Measurements from ENCODE around the gene INSYN1.
"Not testable (repeated sequence)": the region's sequence is repeated elsewhere in the genome, so short reads cannot be mapped to it uniquely, and the experiment has no call there.

INSYN1 gene

DNA sequence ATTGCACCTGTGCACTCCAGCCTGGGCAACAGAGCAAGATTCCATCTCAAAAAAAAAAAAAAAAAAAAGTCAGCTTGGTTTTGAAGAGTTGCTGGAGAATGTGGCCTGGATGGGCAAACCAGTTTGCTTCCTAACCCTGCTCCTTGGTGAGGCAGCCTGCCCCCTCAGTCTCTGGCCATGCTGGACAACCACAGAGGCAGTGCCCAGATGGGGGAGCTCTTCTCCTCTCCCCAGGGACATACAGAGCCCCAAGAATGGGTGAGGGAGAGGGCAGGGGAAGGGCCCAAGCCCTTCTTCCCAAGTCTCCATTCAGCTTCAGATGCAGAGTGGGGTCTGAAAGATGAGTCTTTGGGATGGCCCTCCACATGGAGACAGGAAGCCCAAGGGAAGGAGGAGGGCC, 41.0 kb downstream of the INSYN1 start:
- no peak for DNase-seq (ENCODE audit: low read depth in 2 of 2)

DNA sequence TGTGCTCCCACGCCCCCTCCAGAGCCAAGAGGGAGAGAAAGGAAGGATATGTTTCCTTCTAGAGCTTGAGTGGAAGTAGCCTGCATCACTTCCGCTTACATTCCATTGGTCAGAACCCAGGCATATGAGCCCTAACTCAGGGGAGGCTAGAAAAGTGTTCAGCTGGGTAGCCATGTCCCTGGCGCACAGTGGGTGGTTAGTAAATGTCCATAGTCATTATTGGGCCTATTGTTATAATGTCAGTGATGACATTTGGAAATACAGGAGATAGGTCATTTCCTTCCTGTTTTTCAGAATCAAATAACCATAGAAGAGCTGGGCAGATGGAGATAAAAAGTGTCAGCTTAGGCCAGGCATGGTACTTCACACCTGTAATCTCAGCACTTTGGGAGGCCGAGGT, 41.6 kb downstream of the INSYN1 start:
- DNase-seq (ENCODE audit: low read depth in 2 of 2), result no peak

DNA sequence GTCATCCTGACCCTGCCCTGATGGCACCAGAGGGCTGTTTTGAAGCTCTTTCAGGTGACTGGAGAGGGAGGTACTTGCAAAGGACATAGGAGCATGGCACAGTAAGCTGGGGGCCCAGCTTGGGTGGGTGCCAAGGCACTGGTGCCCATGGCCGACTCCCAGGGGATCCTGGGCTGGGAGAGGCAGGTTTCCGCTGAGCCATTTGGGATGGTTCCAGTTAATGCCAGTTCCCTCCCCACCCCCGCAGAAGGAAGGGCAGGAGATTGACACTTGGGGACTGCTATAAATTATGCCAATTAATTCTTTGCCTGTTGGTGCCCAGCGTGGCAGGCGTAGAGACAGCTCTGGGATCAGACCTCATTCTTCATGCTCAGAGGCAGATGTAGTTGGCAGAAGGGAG, 42.8 kb downstream of the INSYN1 start:
- no peak for DNase-seq (ENCODE audit: low read depth in 2 of 2)

DNA sequence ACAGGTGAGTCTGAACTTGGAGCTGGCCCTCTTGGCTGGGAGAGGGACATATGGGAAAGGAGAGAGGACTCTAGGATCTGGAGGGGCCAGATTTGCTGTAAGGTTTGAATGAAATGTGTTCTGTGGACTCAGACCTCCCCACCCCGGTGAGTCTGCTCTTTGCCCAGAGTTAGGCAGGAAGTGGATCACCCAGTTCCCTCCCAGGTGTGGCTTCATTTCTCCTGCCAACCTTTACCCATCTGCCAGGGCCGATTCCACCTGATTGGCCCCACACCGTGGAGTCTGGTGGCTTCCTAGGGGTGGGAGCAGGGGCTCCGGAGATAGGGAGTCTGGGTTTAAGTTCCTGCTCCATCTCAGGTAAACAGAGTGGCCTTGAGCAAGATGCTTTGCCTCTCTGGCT, 43.5 kb downstream of the INSYN1 start:
- no peak for DNase-seq (ENCODE audit: low read depth in 2 of 2)

DNA sequence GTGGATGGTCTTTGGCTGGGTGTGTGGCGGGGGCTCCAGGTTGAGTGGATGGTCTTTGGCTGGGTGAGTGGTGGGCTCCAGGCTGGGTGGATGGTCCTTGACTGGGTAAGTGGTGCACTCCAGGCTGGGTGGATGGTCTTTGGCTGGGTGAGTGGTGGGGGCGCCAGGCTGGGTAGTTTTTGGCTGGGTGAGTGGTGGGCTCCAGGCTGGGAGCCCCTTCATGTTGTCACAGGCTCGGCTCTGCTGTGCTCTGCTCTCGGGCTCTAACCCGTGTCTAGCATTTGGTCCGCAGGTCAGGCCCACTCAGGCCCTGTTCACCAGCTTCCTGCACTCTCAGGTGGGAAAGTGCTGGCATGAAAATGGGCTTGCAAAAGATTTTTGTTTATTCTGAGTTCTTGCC, 43.9 kb downstream of the INSYN1 start:
- DNase-seq (ENCODE audit: low read depth in 2 of 2), result no peak

DNA sequence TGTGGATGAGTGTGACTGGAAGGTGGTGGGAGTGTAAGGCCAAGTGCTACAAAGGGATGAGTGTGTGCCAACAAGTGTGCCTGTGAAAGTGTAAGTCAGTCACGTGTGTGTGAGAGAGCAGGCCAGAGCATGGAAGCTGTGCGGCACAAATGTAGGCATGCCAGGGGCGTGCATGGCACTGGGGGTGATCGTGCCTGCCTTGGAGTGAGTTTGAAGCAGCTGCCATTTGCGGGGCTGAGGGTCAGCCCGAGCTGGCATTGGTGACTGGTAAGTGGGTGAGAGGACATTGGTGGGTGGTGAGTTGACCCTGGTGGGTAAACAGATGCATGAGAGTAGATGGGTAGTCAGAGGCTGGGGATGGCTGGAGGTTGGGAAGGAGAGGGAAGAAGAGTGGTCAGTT, 44.5 kb downstream of the INSYN1 start:
- DNase-seq (ENCODE audit: low read depth in 2 of 2), result no peak

DNA sequence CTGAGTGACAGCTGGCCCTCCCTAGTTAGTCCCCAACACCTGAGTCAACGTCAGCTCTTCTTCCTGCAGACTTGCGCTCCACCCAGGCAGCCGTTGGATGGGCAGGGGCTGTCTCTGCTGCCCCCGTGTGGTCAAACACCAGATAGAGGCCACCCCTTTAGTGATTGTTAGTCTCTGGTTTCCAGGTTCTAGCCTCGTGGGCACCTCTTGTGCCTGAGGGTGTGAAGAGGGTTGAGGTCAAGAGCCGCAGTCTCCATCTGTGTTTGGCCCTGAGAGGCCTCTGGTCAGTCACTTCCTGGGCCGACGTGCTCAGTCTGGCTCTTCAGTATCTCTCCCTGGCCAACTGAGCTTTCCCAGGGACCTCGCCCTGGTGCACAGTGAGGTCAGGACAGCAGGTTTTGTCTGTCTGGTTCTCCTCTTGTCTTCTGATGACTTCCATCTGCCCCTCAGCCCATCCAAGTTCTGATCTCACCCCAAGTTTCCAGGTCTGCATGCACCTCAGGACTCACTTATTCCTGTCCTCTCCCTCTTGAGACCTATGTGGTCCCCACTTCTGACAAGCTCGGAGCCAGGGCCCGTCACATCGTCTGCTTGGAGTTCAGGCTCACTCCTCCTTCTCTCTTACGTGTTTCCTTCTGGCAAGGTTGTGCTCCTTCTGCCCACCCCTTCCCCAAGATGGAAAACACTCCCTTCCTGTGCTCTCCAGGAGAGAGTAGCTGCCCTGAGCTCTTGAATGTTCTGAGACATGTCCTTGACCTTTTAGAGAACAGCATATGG, 48.1 kb downstream of the INSYN1 start:
- peak; percentile 54 to 59 for DNase-seq (ENCODE audit: low read depth in 2 of 2)

DNA sequence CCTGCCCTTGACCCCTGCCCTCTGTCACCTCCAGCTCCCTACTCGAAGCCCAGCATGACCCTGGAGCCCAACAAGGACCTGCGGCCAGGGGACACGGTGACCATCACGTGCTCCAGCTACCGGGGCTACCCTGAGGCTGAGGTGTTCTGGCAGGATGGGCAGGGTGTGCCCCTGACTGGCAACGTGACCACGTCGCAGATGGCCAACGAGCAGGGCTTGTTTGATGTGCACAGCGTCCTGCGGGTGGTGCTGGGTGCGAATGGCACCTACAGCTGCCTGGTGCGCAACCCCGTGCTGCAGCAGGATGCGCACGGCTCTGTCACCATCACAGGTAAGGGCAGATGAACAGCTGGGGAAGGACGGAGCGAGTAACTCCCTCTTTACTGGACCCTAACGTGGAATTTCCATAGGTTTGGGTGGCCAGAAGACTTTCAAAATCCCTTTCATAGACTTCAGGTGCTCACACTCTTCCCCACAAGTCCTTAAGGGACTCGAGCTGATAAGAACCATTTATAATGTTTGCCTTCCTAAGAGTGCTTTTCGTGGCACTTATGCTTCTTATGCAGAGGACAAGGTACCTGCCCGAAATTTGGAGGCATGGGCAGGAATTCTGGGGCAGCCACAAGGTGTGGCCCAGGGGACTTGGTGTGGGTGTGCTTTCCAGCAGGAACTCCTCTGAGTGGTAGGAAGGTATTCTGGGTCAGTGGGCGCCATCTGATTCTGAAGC, 48.8 kb downstream of the INSYN1 start:
- DNase-seq (ENCODE audit: low read depth in 2 of 2), result not testable (repeated sequence)

DNA sequence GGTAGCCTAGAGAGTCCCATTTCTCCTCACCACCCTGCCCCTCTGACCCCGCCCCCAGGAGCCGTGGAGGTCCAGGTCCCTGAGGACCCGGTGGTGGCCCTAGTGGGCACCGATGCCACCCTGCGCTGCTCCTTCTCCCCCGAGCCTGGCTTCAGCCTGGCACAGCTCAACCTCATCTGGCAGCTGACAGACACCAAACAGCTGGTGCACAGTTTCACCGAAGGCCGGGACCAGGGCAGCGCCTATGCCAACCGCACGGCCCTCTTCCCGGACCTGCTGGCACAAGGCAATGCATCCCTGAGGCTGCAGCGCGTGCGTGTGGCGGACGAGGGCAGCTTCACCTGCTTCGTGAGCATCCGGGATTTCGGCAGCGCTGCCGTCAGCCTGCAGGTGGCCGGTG, 49.5 kb downstream of the INSYN1 start:
- DNase-seq (ENCODE audit: low read depth in 2 of 2), result not testable (repeated sequence)

DNA sequence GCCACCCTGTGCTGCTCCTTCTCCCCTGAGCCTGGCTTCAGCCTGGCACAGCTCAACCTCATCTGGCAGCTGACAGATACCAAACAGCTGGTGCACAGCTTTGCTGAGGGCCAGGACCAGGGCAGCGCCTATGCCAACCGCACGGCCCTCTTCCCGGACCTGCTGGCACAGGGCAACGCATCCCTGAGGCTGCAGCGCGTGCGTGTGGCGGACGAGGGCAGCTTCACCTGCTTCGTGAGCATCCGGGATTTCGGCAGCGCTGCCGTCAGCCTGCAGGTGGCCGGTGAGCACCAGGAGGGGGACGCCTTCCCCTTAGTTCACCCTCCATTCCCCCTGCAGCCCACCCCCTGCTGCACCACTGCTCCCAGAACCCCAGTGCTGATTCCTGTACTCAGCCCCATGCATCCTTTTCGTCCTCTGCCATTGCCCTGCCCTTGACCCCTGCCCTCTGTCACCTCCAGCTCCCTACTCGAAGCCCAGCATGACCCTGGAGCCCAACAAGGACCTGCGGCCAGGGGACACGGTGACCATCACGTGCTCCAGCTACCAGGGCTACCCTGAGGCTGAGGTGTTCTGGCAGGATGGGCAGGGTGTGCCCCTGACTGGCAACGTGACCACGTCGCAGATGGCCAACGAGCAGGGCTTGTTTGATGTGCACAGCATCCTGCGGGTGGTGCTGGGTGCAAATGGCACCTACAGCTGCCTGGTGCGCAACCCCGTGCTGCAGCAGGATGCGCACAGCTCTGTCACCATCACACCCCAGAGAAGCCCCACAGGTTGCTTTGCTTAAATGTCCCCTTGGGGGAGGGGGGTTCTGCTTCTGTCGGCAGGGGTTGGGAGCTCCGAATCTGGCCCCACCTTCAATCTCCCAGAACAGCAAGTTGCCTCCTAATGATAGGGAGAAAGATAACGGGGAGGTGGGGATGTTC, 50.6 kb downstream of the INSYN1 start:
- not testable (repeated sequence) for DNase-seq (ENCODE audit: low read depth in 2 of 2)

DNA sequence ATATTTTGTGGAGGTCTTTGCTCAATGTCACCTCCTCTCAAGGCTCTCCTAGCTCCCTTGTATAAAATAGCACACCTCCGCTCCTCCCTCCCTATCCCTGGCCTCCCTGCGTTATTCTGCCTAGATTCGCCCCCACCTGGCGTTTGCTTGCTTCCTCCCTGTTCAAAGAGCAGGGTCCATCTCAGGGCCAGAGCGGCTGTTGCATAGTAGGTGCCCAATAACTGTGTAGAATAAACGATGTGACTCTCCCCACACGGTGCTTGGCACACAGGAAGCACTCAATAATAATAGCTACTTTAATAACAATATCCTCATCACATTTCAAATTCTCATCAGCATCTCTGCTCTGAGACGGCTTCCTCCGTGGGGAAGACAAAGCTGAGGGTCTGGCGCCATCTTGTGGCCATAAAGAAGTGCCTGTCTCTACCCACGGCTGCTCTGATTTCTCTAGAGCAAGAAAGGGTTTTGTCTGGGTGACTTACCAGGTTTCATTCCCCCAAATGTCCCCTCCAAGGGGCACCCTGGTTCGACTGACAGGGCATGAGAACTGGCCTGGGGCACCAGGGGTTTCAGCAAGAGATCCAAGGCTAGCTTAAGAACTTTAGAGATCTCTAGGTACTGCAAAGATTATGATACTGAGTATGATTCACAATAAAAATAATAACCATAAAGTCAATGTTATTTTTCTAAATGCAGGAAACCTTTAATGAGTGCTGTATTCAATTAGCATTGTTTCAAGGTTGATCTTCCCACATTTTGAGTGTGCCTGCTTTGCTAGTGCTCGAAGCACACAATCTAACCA, 52.9 kb downstream of the INSYN1 start:
- DNase-seq (ENCODE audit: low read depth in 2 of 2), result peak; percentile 58 to 73

DNA sequence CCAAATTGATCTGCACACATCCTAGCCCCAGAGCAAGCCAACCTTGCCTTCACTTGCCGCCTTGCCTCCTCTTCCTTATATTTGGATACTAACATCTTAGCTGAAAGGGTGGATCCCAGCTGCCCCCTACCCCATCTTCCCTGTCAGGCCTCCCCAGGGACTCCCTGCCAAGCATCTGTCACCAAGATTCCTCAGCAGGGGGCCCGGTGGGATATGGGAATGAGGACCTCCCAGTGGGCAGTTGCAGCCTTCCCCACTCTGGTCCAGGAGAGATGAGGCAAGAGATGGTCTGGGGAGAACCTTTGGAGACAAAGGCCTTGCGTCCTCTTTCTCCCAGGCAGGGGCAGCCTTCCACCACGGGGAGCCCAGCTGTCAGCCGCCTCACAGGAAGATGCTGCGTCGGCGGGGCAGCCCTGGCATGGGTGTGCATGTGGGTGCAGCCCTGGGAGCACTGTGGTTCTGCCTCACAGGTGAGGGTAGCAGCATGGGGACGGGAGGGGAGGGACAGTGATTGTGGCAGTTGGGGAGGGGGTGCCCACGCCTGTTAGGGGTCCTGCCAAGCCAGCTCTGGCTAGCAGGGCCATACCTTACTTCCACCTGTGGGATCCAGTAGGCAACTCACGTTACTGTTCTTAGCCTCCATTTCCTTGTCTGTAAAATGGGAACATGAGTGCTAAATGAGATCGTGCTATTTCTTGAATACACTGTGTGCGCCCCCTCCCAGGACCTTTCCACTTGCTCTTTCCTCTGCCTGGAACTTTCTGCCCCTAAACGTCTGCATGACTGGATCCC, 53.7 kb downstream of the INSYN1 start:
- DNase-seq (ENCODE audit: low read depth in 2 of 2), result no peak

DNA sequence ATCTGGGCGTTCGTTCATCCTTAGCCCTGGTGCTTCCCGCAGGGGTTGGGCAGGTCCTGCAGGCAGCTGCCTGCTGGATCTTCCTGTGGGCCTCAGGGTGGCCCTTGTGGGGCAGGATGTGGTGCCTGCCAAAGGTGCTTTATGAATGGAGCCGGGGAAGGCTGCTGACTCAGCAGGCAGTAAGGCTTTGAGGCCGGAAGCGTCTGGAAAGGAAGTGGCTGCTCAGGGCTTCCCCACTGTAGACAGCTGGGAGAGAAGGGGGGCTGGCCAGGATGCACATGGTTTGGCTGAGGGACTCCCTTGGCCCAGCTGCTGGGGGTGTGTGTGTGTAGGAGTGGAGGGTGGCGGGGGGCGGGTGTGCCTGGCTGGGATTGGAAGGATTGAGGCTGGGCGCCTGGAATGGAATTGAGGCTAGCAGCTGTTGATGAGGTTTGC, 56.1 kb downstream of the INSYN1 start:
- DNase-seq (ENCODE audit: low read depth in 2 of 2), result peak; percentile 46 to 53

DNA sequence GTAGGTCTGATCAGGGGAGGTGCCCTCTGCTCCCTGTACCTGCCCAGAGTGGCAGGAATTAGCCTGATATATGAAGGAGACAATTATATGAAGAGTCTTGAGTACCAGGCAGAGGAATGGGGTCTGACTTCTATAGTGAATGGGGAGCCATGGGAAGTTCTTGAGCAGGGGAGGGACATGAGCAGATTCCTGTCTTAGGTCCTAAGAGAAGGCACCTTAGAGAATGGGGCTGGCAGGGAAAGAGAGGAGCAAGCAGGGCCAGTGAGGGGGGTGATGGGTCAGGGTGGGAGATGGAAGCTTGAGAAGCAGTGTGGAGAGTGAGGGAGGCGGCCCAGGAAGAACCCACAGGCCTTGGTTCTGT, 56.5 kb downstream of the INSYN1 start:
- no peak for DNase-seq (ENCODE audit: low read depth in 2 of 2)

DNA sequence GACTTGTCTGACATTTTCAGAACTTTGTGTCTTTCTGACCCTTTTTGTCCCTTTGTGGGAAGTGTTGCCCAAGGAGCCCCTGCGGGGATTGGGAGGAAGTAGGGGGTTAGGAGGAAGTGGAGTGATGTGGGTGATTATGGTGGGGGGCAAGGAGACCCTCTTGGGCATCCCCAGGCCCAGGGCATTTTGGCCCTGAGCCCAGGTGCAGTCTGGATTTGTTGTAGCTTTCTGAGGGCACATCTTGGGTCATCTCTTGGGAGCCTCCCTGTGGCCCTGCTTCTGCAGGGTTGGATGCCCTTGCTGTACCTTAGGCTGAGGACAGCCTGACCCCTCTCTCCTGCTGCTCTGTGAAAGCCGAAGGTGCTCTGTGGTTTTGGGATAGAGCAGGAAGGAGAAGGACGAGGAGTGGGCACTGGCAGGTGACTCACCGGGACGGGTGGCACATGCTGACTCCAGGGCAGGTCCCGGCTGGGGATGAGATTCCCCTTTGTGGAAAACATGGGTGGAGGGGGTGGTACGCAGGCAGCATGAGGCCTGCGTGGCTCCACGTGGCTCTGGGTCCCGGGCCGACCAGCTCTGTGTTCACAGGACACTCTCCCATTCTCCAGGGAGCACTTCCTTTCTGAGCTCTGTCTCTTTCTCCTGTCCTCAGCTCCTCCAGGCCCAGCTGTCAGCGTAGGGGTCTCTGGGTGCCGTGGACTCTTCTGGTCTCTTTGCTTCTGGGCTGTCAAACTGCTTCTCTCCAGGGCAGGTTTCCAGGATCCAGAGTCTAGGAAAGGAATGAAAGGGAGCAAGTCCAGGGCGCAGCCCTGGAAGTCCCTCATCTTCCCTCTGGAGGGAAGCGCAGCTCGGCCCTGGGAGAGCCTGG, 57.1 kb downstream of the INSYN1 start:
- DNase-seq (ENCODE audit: low read depth in 2 of 2), result no peak

DNA sequence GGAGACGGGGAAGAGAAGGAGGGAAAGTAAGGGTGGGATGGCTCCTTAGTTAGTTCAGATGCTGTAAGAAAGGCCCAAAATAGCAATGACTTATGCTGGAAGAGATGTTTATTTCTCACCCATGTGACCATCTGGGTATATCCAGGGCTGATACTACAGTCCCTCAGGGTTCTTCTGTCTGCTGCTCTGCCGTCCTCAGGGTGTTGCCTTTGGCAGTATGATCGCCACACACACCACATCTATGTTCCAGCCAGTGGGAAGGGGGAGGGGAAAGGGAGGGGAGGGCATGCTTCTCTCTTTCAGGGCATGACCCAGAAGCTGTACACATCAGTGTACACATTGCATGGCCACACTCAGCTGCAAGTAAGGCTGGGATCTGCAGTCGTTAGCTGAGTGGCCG, 58.7 kb downstream of the INSYN1 start:
- no peak for DNase-seq (ENCODE audit: low read depth in 2 of 2)

DNA sequence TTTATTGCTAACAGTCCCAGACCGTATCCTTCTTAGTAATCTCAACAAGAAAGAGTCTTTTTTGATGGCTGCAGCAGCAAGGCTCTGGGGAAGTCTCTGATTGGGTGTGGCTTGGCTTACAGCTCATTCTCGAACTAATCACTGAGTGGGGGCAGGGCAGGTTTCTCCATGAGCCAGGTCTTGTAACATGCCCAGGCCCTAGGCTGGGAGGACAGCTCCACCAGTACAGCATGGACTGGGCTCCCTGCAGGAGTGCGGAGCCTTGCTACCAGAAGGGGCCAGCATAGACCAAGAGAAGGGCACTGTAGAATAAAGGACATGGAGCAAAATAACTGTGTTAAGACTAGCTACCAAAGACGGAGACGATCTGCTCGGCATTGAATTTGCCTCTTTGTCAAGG, 61.8 kb downstream of the INSYN1 start:
- DNase-seq (ENCODE audit: low read depth in 2 of 2), result no peak

DNA sequence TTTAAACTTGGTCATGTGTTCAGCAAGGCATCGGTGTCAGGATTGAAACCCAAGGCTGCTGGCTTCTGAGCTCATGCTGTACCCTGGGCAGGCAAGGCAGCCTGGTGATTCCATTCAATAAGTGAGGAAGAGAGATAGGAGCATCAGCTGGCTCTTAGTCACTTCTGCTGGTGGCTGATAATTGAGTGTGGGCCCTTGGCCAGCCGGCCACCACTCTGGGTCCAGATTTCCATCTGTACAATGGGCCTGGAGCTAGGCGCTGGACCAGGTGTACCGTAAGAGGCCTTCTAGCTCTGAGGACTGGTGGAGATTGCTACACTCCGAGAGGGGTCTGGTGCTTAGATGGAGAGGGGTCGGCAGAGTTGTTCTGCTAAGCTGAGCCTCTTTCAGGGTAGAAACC, 64.7 kb downstream of the INSYN1 start:
- no peak for DNase-seq (ENCODE audit: low read depth in 2 of 2)

DNA sequence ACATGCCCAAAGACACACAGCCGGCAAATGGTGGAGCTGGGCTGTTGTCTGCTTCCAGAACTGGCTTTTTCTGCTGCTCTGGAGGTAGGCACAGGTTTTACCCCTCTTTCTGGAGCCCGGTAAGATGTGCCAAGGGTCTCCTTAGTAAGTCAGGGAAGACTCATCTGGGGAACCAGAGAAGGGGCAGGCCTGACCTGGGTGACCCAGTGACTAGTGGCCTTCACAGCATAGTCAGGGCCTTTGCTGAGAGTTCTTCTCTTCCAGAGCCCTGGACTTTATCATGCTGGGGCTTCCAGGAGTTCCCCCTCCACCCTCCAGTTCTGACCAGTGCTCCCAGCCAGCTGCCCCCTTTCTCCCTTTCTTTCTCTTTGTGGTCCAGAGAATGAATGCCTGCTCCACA, 65.8 kb downstream of the INSYN1 start:
- no peak for DNase-seq (ENCODE audit: low read depth in 2 of 2)

DNA sequence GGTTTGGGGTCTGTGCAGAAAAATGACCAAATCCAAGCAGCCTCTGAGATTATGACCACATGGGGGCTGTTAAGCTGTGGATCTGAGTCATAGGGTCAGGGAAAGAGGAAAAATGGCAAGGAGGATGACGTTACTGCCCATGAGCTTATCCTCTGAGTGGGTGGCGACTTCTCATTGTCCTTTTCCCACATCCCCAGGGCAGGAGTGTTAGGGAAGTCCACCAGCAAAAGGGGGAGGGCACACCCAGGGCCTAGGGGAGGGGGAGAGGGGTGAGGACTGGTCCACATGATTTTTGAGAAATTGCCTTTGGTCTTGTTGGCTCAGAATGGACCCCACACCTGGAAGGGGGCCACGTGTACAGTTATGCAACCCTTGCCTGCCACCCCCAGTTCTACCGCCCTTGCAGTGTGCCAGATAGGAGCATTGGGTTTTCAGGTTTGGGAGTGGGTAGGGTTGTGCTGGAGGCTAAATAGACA, 66.3 kb downstream of the INSYN1 start:
- DNase-seq (ENCODE audit: low read depth in 2 of 2), result no peak

All from stimulated activated CD4-positive, alpha-beta T cell treated with anti-CD3 and anti-CD28 coated beads, Interleukin-1b, Interleukin-23, amount 100 ng/mL, for 4 hours (primary cell).